ENCODE results near the gene ZNF528. TPM values are rescaled to one million over a fixed set of nuclear protein-coding genes. Genes with fewer than 3 reads are reported as not detected.
A peak's percentile ranks its signal among the peaks of the same experiment; 100 is the strongest.

Gene ZNF528
- total RNA-seq, 5 donors from 2014 or later (not counting 1 experiment from before 2014, with no cell fraction given) = 18.7 to 36.5 (median 32.4) TPM

DNA sequence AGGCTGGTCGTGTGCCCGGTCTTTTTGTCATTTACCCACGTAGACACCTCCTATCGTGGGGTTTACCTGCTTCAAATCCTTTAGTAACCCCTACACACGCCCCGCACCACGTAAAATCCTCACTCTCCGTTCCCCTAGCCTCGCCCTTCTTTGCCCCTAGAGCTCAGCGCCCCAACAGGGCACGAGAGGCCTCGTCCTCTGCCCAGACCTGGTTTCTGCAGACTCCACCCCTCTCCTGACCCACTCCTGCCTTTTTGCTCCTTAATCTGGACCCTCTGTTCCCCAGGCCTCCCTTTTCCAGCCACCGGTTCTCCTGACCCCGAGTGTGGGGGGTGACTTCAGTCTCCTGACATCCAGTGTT, 412 bp downstream of the ZNF528 start:
- POLR2A ChIA-PET = no interaction called here
- Mint-ChIP-seq H3K27ac (peak overlapping the region; percentile 87 to 89), H3K4me1 (peaks cover 21 to 26% (median 22%) of the 10 kb centered on the region in 3 donors), H3K36me3 (peaks cover 78% of the 10 kb centered on the region), H3K4me3 (peak overlapping the region; percentile 88 to 93 (median 88)), H3K27me3 (no peaks in the 10 kb centered on the region), H3K9me3 (peaks cover 13 to 48% (median 37%) of the 10 kb centered on the region in 3 donors)
- Histone ChIP-seq H3K27me3 (replicated peaks in 1 of 2; ENCODE audit: control insufficient read depth in 2 of 2, extremely low read depth in 1 of 2, insufficient read depth in 2 of 2, low read length in 1 of 2) (no peaks in the 10 kb centered on the region), H3K4me3 (ENCODE audit: control insufficient read depth in 1 of 2, extremely low read depth in 1 of 2, low read length in 1 of 2) (peak overlapping the region; percentile 84 to 100), H3K36me3 (ENCODE audit: control insufficient read depth in 2 of 2, extremely low read depth in 1 of 2, insufficient read depth in 1 of 2, low read length in 1 of 2) (peaks cover 4 to 19% of the 10 kb centered on the region in 2 donors), H3K27ac (ENCODE audit: low read length) (peak overlapping the region; percentile 77), H3K9me3 (peaks cover 2% of the 10 kb centered on the region), H3K4me1 (ENCODE audit: control insufficient read depth in 1 of 2, extremely low read depth in 1 of 2, insufficient read depth in 2 of 2, low read length in 2 of 2) (peaks cover 11 to 14% of the 10 kb centered on the region in 2 experiments)
- CTCF ChIA-PET = no interaction called here
- DNase-seq (peak in 9 of 35 experiments; percentile 0 to 17 (median 4)), ATAC-seq (replicated peaks in 1 of 4) (peak in 3 of 4 experiments; percentile 11 to 51 (median 36))
- WGBS (ENCODE audit: insufficient coverage) = 15% methylated on average over 12 of the region's 14 CpGs

DNA sequence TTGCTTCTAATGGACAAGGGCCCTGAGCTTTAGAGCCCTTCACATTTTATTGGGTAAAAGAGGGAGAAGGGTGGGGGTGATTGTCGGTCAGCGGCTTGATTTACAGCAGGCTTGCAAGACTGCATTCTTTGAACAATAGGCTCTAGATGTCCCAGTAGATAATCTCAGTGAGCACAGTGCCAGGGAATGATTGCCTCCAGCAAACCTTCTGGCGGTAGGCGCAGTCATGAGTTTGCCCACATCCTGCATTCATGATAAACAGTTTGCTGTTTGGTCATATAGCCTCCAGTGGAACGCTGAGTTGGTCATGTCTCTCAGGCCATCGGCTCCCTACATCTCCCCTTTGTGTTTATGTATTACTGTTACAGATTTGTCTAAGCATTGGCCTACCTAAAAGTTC, 12.6 kb downstream of the ZNF528 start:
- H3K9me3 Mint-ChIP-seq = peaks cover 4 to 71% (median 58%) of the 10 kb centered on the region in 3 donors
- Histone ChIP-seq H3K27me3 (replicated peaks in 1 of 2; ENCODE audit: control insufficient read depth in 2 of 2, extremely low read depth in 1 of 2, insufficient read depth in 2 of 2, low read length in 1 of 2) (no peaks in the 10 kb centered on the region), H3K4me3 (ENCODE audit: control insufficient read depth in 1 of 2, extremely low read depth in 1 of 2, low read length in 1 of 2) (peak overlapping the region in 1 of 2 donors; percentile 11), H3K4me1 (ENCODE audit: control insufficient read depth in 1 of 2, extremely low read depth in 1 of 2, insufficient read depth in 2 of 2, low read length in 2 of 2) (no peaks in the 10 kb centered on the region), H3K27ac (ENCODE audit: low read length) (no peak overlapping the region), H3K9me3 (peaks cover 15% of the 10 kb centered on the region), H3K36me3 (ENCODE audit: control insufficient read depth in 2 of 2, extremely low read depth in 1 of 2, insufficient read depth in 1 of 2, low read length in 1 of 2) (peaks cover 33 to 56% of the 10 kb centered on the region in 2 donors)
- CTCF ChIA-PET = no interaction called here
- H3K4me1 Mint-ChIP-seq = no peaks in the 10 kb centered on the region
- H3K27me3 Mint-ChIP-seq = no peaks in the 10 kb centered on the region
- DNase-seq = no peak
- H3K27ac Mint-ChIP-seq = no peak overlapping the region
- H3K4me3 Mint-ChIP-seq = no peak overlapping the region
- POLR2A ChIA-PET = no interaction called here
- ATAC-seq (replicated peaks in 1 of 4) = no peak
- H3K36me3 Mint-ChIP-seq = peaks cover 93% of the 10 kb centered on the region
- 100% methylated on average over 2 of the region's 6 CpGs for WGBS (ENCODE audit: insufficient coverage)

DNA sequence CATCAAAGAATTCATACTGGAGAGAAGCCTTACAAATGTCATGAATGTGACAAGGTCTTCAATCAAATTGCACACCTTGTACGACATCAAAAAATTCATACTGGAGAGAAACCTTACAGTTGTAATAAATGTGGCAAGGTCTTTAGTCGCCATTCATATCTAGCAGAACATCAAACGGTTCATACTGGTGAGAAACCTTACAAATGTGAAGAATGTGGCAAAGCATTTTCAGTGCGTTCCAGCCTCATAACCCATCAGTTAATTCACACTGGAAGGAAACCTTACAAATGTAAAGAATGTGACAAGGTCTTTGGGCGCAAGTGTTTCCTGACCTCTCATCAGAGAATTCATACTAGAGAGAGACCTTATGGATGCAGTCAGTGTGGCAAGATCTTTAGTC, 18.1 kb downstream of the ZNF528 start:
- 80% methylated on average over 2 of the region's 5 CpGs for WGBS (ENCODE audit: insufficient coverage)

DNA sequence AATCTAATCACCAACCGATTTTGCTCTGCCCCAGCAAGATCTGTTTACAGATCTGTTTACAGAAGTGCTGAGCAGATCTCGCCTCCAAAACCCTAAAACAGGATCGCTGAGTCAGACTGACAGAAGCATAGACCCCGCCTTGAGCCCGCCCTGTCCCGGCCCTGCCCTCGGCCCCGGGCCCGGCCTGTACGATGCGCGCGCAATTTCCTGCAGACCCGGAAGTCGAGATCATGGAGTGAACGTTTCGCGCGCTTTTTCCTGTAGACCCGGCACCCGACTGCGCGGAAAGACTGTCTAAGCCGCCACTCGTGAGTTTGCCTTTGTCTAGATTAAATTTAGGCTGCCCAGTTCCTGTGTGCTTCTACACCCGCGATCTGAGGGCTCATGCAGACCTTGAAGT, 31.3 kb downstream of the ZNF528 start, which contains the start of gene ZNF534:
ZNF534 (plus strand) TSS at position 212 of the 400 bp plus-strand sequence. CDS start 2,327 bp downstream, outside the sequence.
- Histone ChIP-seq H3K27me3 (replicated peaks in 1 of 2; ENCODE audit: control insufficient read depth in 2 of 2, extremely low read depth in 1 of 2, insufficient read depth in 2 of 2, low read length in 1 of 2) (no peaks in the 10 kb centered on the region), H3K4me1 (ENCODE audit: control insufficient read depth in 1 of 2, extremely low read depth in 1 of 2, insufficient read depth in 2 of 2, low read length in 2 of 2) (no peaks in the 10 kb centered on the region), H3K27ac (ENCODE audit: low read length) (no peak within 1 kb of the TSS), H3K4me3 (ENCODE audit: control insufficient read depth in 1 of 2, extremely low read depth in 1 of 2, low read length in 1 of 2) (no peak within 1 kb of the TSS), H3K36me3 (ENCODE audit: control insufficient read depth in 2 of 2, extremely low read depth in 1 of 2, insufficient read depth in 1 of 2, low read length in 1 of 2) (no peaks in the 10 kb centered on the region), H3K9me3 (peaks cover 5% of the 10 kb centered on the region)
- ChIA-PET POLR2A (no interaction called here), CTCF (no interaction called here)
- H3K9me3 Mint-ChIP-seq = peaks cover 24 to 45% (median 38%) of the 10 kb centered on the region in 3 donors
- H3K27me3 Mint-ChIP-seq = no peaks in the 10 kb centered on the region
- H3K4me3 Mint-ChIP-seq = no peak within 1 kb of the TSS
- H3K36me3 Mint-ChIP-seq = peaks cover 15% of the 10 kb centered on the region
- DNase-seq = no peak
- no peaks in the 10 kb centered on the region for H3K4me1 Mint-ChIP-seq
- 78% methylated on average over 27 of the region's 27 CpGs for WGBS (ENCODE audit: insufficient coverage)
- no peak within 1 kb of the TSS for H3K27ac Mint-ChIP-seq
- ATAC-seq (replicated peaks in 1 of 4) = no peak

More for the DNA sequence above, 18.1 kb downstream of the ZNF528 start:
- H3K9me3 Mint-ChIP-seq = peaks cover 7 to 66% (median 60%) of the 10 kb centered on the region in 3 donors
- no peaks in the 10 kb centered on the region for H3K27me3 ChIP-seq (replicated peaks in 1 of 2; ENCODE audit: control insufficient read depth in 2 of 2, extremely low read depth in 1 of 2, insufficient read depth in 2 of 2, low read length in 1 of 2)
- CTCF ChIA-PET = no interaction called here
- ATAC-seq (replicated peaks in 1 of 4) (no peak), DNase-seq (no peak)
- H3K36me3 ChIP-seq (ENCODE audit: control insufficient read depth in 2 of 2, extremely low read depth in 1 of 2, insufficient read depth in 1 of 2, low read length in 1 of 2) = peaks cover 0 to 5% of the 10 kb centered on the region in 2 donors
- POLR2A ChIA-PET = no interaction called here
- no peak overlapping the region for H3K27ac ChIP-seq (ENCODE audit: low read length)
- no peaks in the 10 kb centered on the region for H3K27me3 Mint-ChIP-seq
- peaks cover 49% of the 10 kb centered on the region for H3K36me3 Mint-ChIP-seq
- H3K4me1 ChIP-seq (ENCODE audit: control insufficient read depth in 1 of 2, extremely low read depth in 1 of 2, insufficient read depth in 2 of 2, low read length in 2 of 2) = no peaks in the 10 kb centered on the region
- no peak overlapping the region for H3K27ac Mint-ChIP-seq
- H3K4me3 ChIP-seq (ENCODE audit: control insufficient read depth in 1 of 2, extremely low read depth in 1 of 2, low read length in 1 of 2) = no peak overlapping the region
- H3K4me1 Mint-ChIP-seq = no peaks in the 10 kb centered on the region
- H3K9me3 ChIP-seq = peaks cover 25% of the 10 kb centered on the region
- no peak overlapping the region for H3K4me3 Mint-ChIP-seq

DNA sequence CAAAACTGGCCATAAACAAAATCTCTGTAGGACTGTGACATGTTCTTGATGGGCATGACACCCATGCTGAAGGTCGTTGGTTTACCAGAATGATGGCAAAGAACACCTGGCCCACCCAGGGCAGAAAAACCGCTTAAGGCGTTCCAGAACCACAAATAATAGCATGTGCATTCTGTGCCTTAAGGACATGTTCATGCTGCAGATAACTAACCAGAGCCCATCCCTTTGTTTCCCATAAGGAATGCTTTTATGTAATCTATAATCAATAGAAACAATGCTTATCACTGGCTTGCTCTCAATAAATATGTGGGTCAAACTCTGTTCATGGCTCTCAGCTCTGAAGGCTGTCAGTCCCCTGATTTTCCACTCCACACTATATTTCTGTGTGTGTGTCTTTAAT, 44.5 kb downstream of the ZNF528 start:
- Histone ChIP-seq H3K4me3 (ENCODE audit: control insufficient read depth in 1 of 2, extremely low read depth in 1 of 2, low read length in 1 of 2) (no peak overlapping the region), H3K27me3 (replicated peaks in 1 of 2; ENCODE audit: control insufficient read depth in 2 of 2, extremely low read depth in 1 of 2, insufficient read depth in 2 of 2, low read length in 1 of 2) (peaks cover 0 to 4% of the 10 kb centered on the region in 2 experiments), H3K4me1 (ENCODE audit: control insufficient read depth in 1 of 2, extremely low read depth in 1 of 2, insufficient read depth in 2 of 2, low read length in 2 of 2) (no peaks in the 10 kb centered on the region), H3K36me3 (ENCODE audit: control insufficient read depth in 2 of 2, extremely low read depth in 1 of 2, insufficient read depth in 1 of 2, low read length in 1 of 2) (no peaks in the 10 kb centered on the region), H3K27ac (ENCODE audit: low read length) (no peak overlapping the region), H3K9me3 (peaks cover 2% of the 10 kb centered on the region)
- Mint-ChIP-seq H3K27ac (no peak overlapping the region), H3K36me3 (peaks cover 14% of the 10 kb centered on the region), H3K4me1 (no peaks in the 10 kb centered on the region), H3K9me3 (peaks cover 25 to 63% (median 60%) of the 10 kb centered on the region in 3 donors), H3K27me3 (no peaks in the 10 kb centered on the region), H3K4me3 (no peak overlapping the region)
- ChIA-PET CTCF (no interaction called here), POLR2A (no interaction called here)
- DNase-seq (no peak), ATAC-seq (replicated peaks in 1 of 4) (no peak)
- WGBS (ENCODE audit: insufficient coverage) = 79% methylated on average over 3 of the region's 3 CpGs

DNA sequence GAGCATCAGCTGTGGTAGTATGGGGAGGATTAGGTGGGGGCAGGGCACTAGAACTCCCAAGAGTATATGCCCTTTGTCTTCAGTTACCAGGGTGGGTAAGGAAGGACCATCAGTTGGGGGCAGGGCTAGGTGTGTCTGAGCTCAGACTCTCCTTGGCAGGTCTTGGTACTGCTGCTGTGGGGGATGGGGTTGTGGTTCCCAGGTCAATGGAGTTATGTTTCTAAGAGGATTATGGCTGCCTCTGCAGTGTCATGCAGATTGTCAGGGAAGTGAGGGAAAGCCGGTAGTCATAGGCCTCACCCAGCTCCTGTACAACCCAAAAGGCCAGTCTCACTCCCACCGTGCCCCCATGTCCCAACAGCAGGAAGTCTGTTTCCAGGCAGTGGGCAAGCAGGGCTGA, 46.9 kb downstream of the ZNF528 start:
- no peaks in the 10 kb centered on the region for H3K4me1 Mint-ChIP-seq
- CTCF ChIA-PET = no interaction called here

More for the DNA sequence above, 46.9 kb downstream of the ZNF528 start:
- Histone ChIP-seq H3K4me3 (ENCODE audit: control insufficient read depth in 1 of 2, extremely low read depth in 1 of 2, low read length in 1 of 2) (no peak overlapping the region), H3K4me1 (ENCODE audit: control insufficient read depth in 1 of 2, extremely low read depth in 1 of 2, insufficient read depth in 2 of 2, low read length in 2 of 2) (no peaks in the 10 kb centered on the region), H3K27ac (ENCODE audit: low read length) (no peak overlapping the region), H3K36me3 (ENCODE audit: control insufficient read depth in 2 of 2, extremely low read depth in 1 of 2, insufficient read depth in 1 of 2, low read length in 1 of 2) (no peaks in the 10 kb centered on the region), H3K9me3 (peaks cover 6% of the 10 kb centered on the region), H3K27me3 (replicated peaks in 1 of 2; ENCODE audit: control insufficient read depth in 2 of 2, extremely low read depth in 1 of 2, insufficient read depth in 2 of 2, low read length in 1 of 2) (peaks cover 0 to 4% of the 10 kb centered on the region in 2 experiments)
- POLR2A ChIA-PET = no interaction called here
- Mint-ChIP-seq H3K4me3 (no peak overlapping the region), H3K9me3 (peaks cover 24 to 58% (median 57%) of the 10 kb centered on the region in 3 donors), H3K36me3 (peaks cover 18% of the 10 kb centered on the region), H3K27me3 (no peaks in the 10 kb centered on the region), H3K27ac (no peak overlapping the region)
- DNase-seq (no peak), ATAC-seq (replicated peaks in 1 of 4) (no peak)
- WGBS (ENCODE audit: insufficient coverage) = no CpG with 5 or more reads among the region's 2 CpGs

Measured in T-cell (primary cell).